ENCODE data around the gene MARK3.
A peak's percentile ranks its signal among the peaks of the same experiment; 100 is the strongest.
"Not testable (repeated sequence)": the region's sequence is repeated elsewhere in the genome, so short reads cannot be mapped to it uniquely, and the experiment has no call there.

The MARK3 gene

GRCh38 chr14:103517721-103518421, 132.7 kb downstream of the MARK3 start:
- DNase-seq, result no peak

- DNase-seq, result peak; percentile 46
These were observed 133.3 kb downstream of the MARK3 start for GRCh38 chr14:103518422-103519042.

GRCh38 chr14:103519043-103519836, 134.0 kb downstream of the MARK3 start:
- no peak for DNase-seq

GRCh38 chr14:103519837-103520212, 134.6 kb downstream of the MARK3 start:
- no peak for DNase-seq

GRCh38 chr14:103520269-103520656, 135.0 kb downstream of the MARK3 start:
- no peak for DNase-seq

GRCh38 chr14:103520657-103521437, 135.6 kb downstream of the MARK3 start:
- DNase-seq, result peak; percentile 90

GRCh38 chr14:103521438-103521950, 136.3 kb downstream of the MARK3 start:
- no peak for DNase-seq

GRCh38 chr14:103521951-103522563, 136.8 kb downstream of the MARK3 start:
- no peak for DNase-seq

GRCh38 chr14:103522649-103523574, 137.7 kb downstream of the MARK3 start, which contains the start of gene CKB:
Gene CKB (minus strand): TSS chr14:103522830. CDS start chr14:103522493, 337 bp downstream.
- DNase-seq, result peak; percentile 87

- DNase-seq, result no peak
These were observed 138.3 kb downstream of the MARK3 start for GRCh38 chr14:103523575-103523954.

- DNase-seq, result no peak
These were observed 139.1 kb downstream of the MARK3 start for GRCh38 chr14:103524002-103524935.

- not testable (repeated sequence) for DNase-seq
These were observed 140.4 kb downstream of the MARK3 start for GRCh38 chr14:103525430-103526246.

GRCh38 chr14:103526247-103526913, 141.2 kb downstream of the MARK3 start:
- no peak for DNase-seq

GRCh38 chr14:103526914-103527248, 141.7 kb downstream of the MARK3 start:
- DNase-seq, result no peak

GRCh38 chr14:103527408-103528145, 142.4 kb downstream of the MARK3 start:
- DNase-seq, result no peak

- DNase-seq, result no peak
These were observed 143.0 kb downstream of the MARK3 start for GRCh38 chr14:103528146-103528586.

- DNase-seq, result peak; percentile 94
These were observed 143.6 kb downstream of the MARK3 start, which contains the start of gene TRMT61A for GRCh38 chr14:103528587-103529382. Gene TRMT61A (plus strand): TSS chr14:103529196. CDS start chr14:103529979, 783 bp downstream.
